Measurements from ENCODE around the gene CCSER2. TPM values are rescaled to one million over a fixed set of nuclear protein-coding genes. Genes with fewer than 3 reads are reported as not detected.

CCSER2 gene
- total RNA-seq, 4 donors from 2014 or later: 60.5 to 80.6 (median 63.1) TPM

- Histone ChIP-seq H3K4me3 (no peak overlapping the region), H3K9me3 (no peaks in the 10 kb centered on the region), H3K27me3 (peaks cover 0 to 18% (median 0%) of the 10 kb centered on the region in 4 donors), H3K4me1 (no peaks in the 10 kb centered on the region), H3K36me3 (no peaks in the 10 kb centered on the region), H3K27ac (replicated peaks in 1 of 4) (no peak overlapping the region)
- 68% methylated on average over 2 of the region's 2 CpGs for WGBS
- intact Hi-C loops (cut with DNase I): no loop called here
- DNase-seq (ENCODE audit: extremely low spot score): no peak
- TF ChIP-seq EP300 (IDR thresholded peaks at IDR 0.05) (no peak), POLR2A (IDR thresholded peaks at IDR 0.05; ENCODE audit: low read depth) (no peak), POLR2AphosphoS5 (IDR thresholded peaks at IDR 0.05) (no peak), CTCF (IDR thresholded peaks at IDR 0.05) (no peak)
Measured at GRCh38 chr10:84302223-84302622, 26.2 kb upstream of the CCSER2 start.

DNA sequence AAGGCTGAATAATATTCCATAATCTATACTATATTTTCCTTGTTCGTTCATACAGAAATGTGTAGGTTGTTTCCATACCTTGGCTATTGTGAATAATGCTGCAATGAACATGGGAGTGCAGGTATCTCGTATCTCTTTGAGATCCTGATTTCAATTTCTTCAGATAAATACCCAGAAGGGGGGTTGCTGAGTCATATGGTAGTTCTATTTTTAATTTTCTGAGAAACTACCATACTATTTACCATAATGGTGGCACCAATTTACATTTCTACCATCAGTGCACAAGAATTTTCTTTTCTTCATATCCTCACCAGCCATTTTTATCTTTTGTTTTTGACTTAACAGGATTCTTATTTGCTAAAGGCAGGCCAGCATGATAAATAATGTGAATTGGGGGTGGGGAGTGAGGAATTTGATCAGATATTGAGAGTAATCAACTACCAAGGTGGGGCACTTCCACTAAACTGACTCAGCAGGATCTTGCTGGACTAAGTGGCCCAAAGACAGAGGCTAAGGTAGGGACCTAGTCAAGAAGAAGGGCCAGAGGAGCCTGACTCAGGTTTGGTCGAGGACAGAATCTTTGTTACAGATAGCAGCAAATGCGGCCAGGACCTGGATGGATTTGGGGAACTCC, 21.5 kb upstream of the CCSER2 start:
- Histone ChIP-seq H3K4me1 (peaks cover 4 to 14% (median 9%) of the 10 kb centered on the region in 4 donors), H3K27me3 (peaks cover 0 to 14% (median 0%) of the 10 kb centered on the region in 4 donors), H3K9me3 (no peaks in the 10 kb centered on the region), H3K27ac (replicated peaks in 1 of 4) (no peak overlapping the region), H3K4me3 (no peak overlapping the region), H3K36me3 (no peaks in the 10 kb centered on the region)
- DNase-seq (ENCODE audit: extremely low spot score): no peak
- intact Hi-C loops (cut with DNase I): no loop called here
- 82% methylated on average over 4 of the region's 4 CpGs for WGBS
- no peak for TF ChIP-seq EP300 (IDR thresholded peaks at IDR 0.05)
- no peak for TF ChIP-seq POLR2A (IDR thresholded peaks at IDR 0.05; ENCODE audit: low read depth)
- no peak for TF ChIP-seq CTCF (IDR thresholded peaks at IDR 0.05)
- TF ChIP-seq POLR2AphosphoS5 (IDR thresholded peaks at IDR 0.05): no peak

DNA sequence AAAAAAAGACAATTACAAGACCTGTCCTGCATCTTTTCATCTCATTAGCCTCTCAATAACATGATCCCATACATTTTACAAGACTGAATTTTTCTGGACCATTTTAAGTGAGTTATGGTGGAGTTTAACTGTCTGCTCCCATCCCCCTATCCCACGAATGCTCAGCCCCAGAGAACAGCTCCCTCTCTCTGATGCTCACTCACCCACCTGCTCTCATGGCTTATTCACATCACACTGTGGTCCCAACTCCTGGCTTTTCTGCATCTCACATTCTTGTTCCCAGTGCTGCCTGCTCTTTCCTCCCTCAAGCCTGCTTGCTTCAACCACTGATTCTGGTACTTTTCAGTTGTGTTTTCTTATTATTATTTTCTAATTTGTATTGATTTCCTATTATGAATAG, 20.4 kb upstream of the CCSER2 start:
- H3K4me1 ChIP-seq: peaks cover 4 to 14% (median 9%) of the 10 kb centered on the region in 4 donors
- WGBS: 67% methylated on average over 1 of the region's 1 CpG
- H3K27me3 ChIP-seq: peaks cover 0 to 14% (median 0%) of the 10 kb centered on the region in 4 donors
- H3K27ac ChIP-seq (replicated peaks in 1 of 4): no peak overlapping the region
- H3K36me3 ChIP-seq: no peaks in the 10 kb centered on the region
- no peaks in the 10 kb centered on the region for H3K9me3 ChIP-seq
- DNase-seq (ENCODE audit: extremely low spot score): no peak
- TF ChIP-seq POLR2A (IDR thresholded peaks at IDR 0.05; ENCODE audit: low read depth): no peak
- no peak for TF ChIP-seq EP300 (IDR thresholded peaks at IDR 0.05)
- no peak for TF ChIP-seq CTCF (IDR thresholded peaks at IDR 0.05)
- no peak for TF ChIP-seq POLR2AphosphoS5 (IDR thresholded peaks at IDR 0.05)
- intact Hi-C loops (cut with DNase I): no loop called here
- H3K4me3 ChIP-seq: no peak overlapping the region

DNA sequence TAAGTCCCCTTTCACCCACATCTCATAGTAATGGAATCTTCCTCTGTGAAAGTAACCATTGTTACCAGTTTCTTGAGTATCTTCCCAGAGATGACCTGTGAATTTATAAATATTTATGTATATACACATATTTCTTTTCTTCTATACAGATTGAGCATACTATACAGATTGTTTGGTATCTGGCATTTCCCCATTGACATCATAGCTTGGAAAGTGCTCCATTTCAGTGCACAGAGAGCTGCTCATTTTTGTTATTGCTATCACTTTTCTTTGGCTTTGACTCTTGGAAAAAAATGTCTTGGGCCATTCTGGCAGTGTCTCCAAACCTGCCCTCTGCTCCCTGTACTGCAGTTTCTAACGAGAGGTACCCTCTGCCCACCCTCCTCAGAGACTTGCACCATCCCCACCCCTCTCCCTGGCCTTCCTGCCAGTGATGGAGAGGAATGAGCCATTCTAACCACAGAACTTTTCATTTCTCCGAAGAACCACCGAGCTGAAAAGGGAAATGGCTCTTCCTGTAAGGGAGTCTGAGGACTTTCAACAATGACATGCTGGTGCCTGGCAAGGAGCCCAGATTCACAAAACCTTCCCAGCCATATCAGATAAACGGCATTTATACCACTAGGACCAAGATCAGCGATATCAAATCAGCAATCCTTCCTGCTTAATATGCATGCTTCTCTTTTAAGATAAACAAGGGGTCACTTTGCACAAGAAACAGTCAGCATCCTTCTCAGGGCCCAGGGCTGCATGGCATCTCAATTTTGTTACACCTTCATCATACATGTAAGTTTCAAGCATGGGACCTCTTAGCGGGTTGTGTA, 19.7 kb upstream of the CCSER2 start:
- intact Hi-C loops (cut with DNase I): no loop called here
- no peak for DNase-seq (ENCODE audit: extremely low spot score)

More for the DNA sequence above, 19.7 kb upstream of the CCSER2 start:
- Histone ChIP-seq H3K4me3 (no peak overlapping the region), H3K27me3 (peaks cover 0 to 14% (median 0%) of the 10 kb centered on the region in 4 donors), H3K4me1 (peaks cover 4 to 14% (median 9%) of the 10 kb centered on the region in 4 donors), H3K9me3 (no peaks in the 10 kb centered on the region), H3K27ac (replicated peaks in 1 of 4) (peak overlapping the region in 1 of 4 donors; percentile 24), H3K36me3 (no peaks in the 10 kb centered on the region)
- TF ChIP-seq POLR2AphosphoS5 (IDR thresholded peaks at IDR 0.05) (peak in 1 of 2 donors; percentile 27), EP300 (IDR thresholded peaks at IDR 0.05) (no peak), POLR2A (IDR thresholded peaks at IDR 0.05; ENCODE audit: low read depth) (no peak), CTCF (IDR thresholded peaks at IDR 0.05) (no peak)
- 28% methylated on average over 6 of the region's 6 CpGs for WGBS

All from esophagus muscularis mucosa (tissue), 4 donors.